ENCODE measurements around the gene IPCEF1. TPM values are rescaled to one million over a fixed set of nuclear protein-coding genes. Genes with fewer than 3 reads are reported as not detected.

The IPCEF1 gene
- total and polyA plus RNA-seq, 2 of the 8 experiments (the other 6 are each of a cell fraction or from before 2014, with no cell fraction given): 0.41 to 0.78 TPM

DNA sequence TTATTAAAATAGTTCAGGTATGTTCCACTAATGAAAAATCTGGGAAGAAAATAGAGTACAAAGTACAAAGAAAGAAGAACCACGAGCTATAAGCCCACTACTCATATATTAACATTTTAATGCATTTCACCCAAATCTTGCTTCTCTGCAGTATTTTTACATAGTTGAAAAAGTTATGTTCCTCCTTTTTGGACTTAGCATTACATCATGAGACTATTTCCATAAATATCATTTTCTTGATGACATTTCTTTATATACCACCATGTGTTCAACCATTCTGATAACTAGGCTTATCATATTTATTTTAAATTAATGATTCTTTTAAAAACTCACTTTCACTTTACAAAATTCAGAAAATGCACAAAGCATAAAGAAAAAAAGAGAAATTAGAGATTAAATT is 3.0 kb downstream of the IPCEF1 start:
- no peak overlapping the region for H2BK12ac ChIP-seq (ENCODE audit: low read depth, low read length)
- H3K23ac ChIP-seq (ENCODE audit: insufficient read length): no peak overlapping the region
- H2BK15ac ChIP-seq (ENCODE audit: low read length): no peak overlapping the region
- FAIRE-seq (no peak), DNase-seq (ENCODE audit: low read depth in 1 of 2, low spot score in 2 of 2) (no peak)
- no peaks in the 10 kb centered on the region for H3K9me3 ChIP-seq (ENCODE audit: insufficient read depth in 2 of 2, low read depth in 1 of 2, low read length in 1 of 2)
- no peak overlapping the region for H3K14ac ChIP-seq (ENCODE audit: insufficient read length)
- H4K20me1 ChIP-seq (replicated peaks in 1 of 2; ENCODE audit: control insufficient read depth in 1 of 2, insufficient read depth in 2 of 2, low read length in 2 of 2): no peaks in the 10 kb centered on the region
- no peak overlapping the region for H3K4me3 ChIP-seq (ENCODE audit: extremely low read depth in 1 of 4, insufficient read depth in 2 of 4, low read depth in 3 of 4, low read length in 4 of 4)
- H3K4me2 ChIP-seq (ENCODE audit: insufficient read depth in 1 of 2, low read depth in 2 of 2, low read length in 2 of 2): no peak overlapping the region
- no peak overlapping the region for H3K18ac ChIP-seq (ENCODE audit: extremely low read depth, low read length)
- H3K79me2 ChIP-seq (ENCODE audit: control insufficient read depth in 1 of 2, insufficient read depth in 2 of 2, low read length in 2 of 2): no peaks in the 10 kb centered on the region
- H4K5ac ChIP-seq (ENCODE audit: insufficient read length, low read depth, low read length): no peak overlapping the region
- no peak overlapping the region for H3K27ac ChIP-seq (ENCODE audit: low read depth, low read length)
- no peak overlapping the region for H4K8ac ChIP-seq (ENCODE audit: extremely low read depth, insufficient read depth, low read length)
- H2BK120ac ChIP-seq (replicated peaks; ENCODE audit: low read depth, low read length): no peak overlapping the region
- no peak overlapping the region for H2BK20ac ChIP-seq (ENCODE audit: low read length)
- peaks cover 5% of the 10 kb centered on the region; the same call in 1 of the 2 replicates for H3K23me2 ChIP-seq (ENCODE audit: low read depth, low read length)
- H3K4me1 ChIP-seq (replicated peaks in 1 of 4; ENCODE audit: control insufficient read depth in 3 of 4, insufficient read depth in 4 of 4, low read length in 3 of 4): no peaks in the 10 kb centered on the region
- H2AFZ ChIP-seq (ENCODE audit: low read length): no peak overlapping the region
- CTCF ChIA-PET (ENCODE audit: partially characterized antibody): no interaction called here
- 83% methylated on average over 1 of the region's 1 CpG; no CpG with 5 or more reads in 1 of the 2 experiments for WGBS, 2 experiments (ENCODE audit: extremely low coverage in 1 of 2, insufficient coverage in 1 of 2, insufficient read length in 1 of 2, insufficient replicate concordance in 2 of 2, low coverage in 1 of 2, low lambda C conversion rate in 2 of 2, missing lambda C conversion rate in 1 of 2)
- H3K4ac ChIP-seq (replicated peaks; ENCODE audit: insufficient read length, low read depth, low read length): no peak overlapping the region
- H3K79me1 ChIP-seq (ENCODE audit: low read depth, low read length): no peaks in the 10 kb centered on the region
- H3K56ac ChIP-seq (replicated peaks; ENCODE audit: insufficient read length, low read depth, low read length): no peak overlapping the region
- no peak overlapping the region for H4K91ac ChIP-seq (replicated peaks; ENCODE audit: insufficient read length, low read length)
- no peaks in the 10 kb centered on the region for H3K27me3 ChIP-seq (replicated peaks in 1 of 4; ENCODE audit: control insufficient read depth in 3 of 4, extremely low read depth in 1 of 4, insufficient read depth in 3 of 4, low read length in 3 of 4)
- H3K36me3 ChIP-seq (ENCODE audit: control insufficient read depth in 2 of 4, insufficient read depth in 4 of 4, low read length in 3 of 4): no peaks in the 10 kb centered on the region
- H3K9ac ChIP-seq (replicated peaks in 1 of 4; ENCODE audit: extremely low read depth in 1 of 4, low read depth in 3 of 4, low read length in 3 of 4): no peak overlapping the region
- H2BK5ac ChIP-seq (ENCODE audit: low read depth, low read length): no peak overlapping the region
- H2AK5ac ChIP-seq (ENCODE audit: low read depth, low read length): no peak overlapping the region
- POLR2A ChIA-PET (ENCODE audit: partially characterized antibody): no interaction called here
- TF ChIP-seq NRF1 (IDR thresholded peaks at IDR 0.05; ENCODE audit: low read depth, low read length) (no peak), TAF1 (IDR thresholded peaks at IDR 0.05; ENCODE audit: low read depth, low read length) (no peak)
